Hippocampal formation (tissue), 2 donors: ENCODE results near the gene IGF2.

Experiments
- DNase-seq, 2 donors: peaks; one replicate each; lab custom pipeline; 2025; lab: John Stamatoyannopoulos, UW

IGF2 gene

DNA sequence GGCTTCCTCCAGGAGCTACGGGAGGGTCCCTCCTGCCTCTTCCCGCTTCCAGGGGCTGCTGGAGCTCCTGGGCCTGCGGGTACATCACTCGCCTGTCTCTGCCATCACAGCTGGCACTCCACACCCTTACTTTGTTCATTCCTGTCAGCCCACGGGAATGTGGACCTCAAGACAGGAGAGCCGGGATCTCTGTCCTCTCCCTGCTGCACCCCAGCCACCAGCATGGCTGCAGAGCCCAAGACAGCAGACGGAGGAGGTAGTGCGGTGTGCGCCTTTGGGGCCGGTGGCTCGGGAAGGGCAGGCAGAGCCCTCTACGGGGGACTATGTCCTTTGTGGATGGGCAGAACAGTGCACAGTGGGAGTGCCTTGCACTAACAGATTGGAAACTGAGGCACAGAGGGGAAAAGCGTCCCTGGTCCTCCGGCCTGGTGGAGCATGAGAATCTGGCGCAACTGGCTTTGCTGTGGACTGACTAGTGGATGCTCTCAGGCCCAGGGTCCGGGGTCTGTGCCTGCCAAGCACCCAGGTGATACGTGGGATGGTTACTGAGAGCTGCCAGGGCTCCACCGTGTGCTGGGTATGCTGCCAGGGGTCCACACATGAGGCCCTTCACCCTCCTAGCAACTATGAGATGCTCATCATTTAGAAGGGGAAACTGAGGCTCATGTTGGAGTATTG, 47.3 kb downstream of the IGF2 start:
- DNase-seq, result no peak

DNA sequence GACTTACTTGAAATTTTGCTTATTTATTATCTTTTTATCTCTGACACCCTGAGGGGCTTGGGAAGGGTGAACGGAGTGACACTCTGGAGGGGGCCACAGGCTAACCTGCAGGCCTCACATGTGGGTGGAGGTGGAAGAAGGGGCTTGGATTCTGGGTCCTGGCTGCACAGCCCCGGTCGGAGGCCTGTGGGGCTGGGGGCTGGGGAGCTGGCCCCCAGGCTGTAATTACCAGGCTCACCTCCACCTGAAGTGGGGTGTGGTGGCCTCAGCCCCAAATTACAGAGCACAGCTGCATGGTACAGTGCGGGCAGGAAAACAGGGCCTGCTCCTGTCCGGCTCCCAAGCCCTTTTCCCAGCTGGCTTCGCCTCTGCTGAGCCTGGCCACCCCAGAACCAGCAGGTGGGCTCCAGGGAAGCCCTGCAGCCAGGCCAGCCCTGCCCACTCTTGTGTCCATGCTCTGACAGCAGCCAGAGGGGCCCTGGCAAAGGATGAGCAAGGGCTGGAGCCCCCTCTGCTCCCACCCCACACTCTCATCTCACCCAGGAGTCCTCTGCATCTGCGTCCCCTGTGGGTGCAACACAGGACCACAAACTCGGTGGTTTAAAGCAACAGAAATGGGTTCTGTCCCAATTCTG, 48.0 kb downstream of the IGF2 start:
- no peak for DNase-seq

DNA sequence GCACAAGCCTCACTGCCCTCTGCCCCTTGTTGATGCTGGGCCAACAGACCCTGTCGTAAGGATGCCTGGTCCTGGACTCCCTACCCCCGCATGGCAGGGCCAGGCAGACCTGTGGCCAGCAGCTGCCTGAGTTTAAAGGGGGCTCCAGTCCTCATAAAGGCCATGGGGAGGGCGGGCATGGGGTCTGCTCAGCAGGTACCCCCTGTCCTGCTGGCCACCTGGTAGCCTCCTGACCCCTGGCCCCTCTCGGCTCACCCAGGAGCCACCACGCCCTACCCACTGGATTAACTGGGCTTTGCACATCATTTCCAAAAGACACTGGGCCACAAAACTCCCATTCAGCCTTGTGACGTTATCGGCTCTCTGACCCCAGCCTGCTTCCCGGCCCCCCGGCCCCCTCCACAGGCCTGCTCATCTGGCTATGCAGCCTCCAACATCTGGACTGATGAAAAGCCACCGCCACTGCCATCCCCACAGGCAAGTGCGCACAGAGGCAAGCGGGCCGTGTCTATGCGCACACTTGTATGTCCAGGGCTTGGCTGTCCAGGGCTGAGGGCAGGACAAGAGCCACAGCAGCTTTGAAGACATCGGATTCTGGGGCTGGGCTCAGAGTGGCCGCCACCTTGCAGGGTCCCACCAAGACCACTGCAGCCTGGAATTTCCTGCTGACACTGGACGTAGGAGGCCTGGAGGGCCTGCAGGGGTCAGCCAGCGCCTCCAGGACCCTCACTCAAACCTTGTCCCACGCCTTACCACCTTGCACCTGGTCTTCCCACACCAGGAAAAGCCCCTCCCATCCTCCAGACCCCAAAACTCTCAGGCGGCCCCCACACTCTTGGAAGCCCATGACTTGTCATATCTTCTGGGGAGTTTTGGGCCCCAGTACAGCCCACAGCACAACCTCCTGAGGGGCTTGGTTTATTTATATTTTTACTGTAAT, 48.7 kb downstream of the IGF2 start:
- no peak for DNase-seq

DNA sequence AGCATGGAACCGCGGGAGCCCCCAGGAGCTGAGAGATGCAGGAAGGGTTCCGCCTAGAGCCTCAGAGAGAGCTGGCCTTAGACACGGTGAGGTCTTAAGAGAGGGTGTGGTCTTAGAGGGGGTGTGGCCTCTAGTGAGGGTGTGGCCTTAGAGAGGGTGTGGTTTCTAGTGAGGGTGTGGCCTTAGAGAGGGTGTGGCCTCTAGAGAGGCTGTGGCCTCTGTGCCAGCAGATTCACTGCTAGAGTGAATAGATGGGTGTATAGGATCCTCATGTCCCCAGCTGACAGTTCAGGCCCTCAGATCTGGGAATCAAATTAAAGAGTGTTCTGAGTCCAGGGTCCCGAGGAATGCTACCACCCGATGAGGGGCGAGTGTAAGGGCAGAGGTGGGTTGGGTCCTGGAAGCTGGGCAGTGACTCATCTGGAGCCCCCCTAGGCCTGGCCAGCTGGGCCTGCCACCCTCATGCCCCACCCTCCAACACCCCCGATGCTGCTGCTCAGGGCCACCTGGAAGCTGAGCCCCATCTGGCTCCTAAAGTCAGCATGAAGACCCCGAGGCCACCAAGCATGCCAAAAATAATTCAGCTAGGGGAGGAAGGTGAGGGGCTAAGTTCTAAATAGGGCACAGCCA, 49.5 kb downstream of the IGF2 start:
- DNase-seq, result no peak

DNA sequence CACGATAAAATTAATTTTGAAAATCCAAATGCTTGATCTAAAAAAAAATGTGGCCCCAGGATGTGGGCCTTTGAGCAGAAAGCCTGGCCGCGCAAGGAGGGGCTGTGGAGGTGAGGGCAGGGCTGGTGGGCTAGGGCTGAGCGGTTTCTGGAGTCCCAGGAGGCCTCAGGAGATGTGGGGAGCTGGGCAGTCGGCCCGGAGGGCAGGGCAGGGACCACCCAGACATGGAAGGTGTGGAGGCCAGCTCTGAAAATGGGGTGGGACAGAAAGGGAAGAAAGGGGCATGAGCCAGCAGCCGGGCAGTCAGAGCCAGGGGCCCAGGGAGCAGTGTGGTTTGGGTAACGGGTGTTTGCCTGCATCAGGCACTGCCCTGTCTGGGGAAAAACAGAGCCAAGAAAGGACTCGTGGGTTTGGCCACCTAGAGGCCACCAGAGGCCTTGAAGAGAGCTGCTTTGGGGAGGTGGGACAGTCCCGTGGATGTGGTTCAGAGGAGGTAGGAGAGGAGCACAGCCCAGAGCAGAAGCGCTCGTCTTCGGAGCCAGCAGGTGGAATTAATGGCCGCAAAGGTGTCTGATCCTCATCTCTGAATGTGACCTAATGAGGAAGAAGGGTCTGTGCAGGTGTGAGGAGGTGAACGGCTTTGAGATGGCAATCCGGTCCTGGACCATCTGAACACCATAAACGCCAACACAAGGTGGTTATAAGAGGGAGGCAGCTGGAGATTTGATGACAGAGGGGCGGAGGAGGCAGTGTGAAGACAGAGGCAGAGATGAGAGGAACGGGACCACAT, 50.2 kb downstream of the IGF2 start:
- no peak for DNase-seq

DNA sequence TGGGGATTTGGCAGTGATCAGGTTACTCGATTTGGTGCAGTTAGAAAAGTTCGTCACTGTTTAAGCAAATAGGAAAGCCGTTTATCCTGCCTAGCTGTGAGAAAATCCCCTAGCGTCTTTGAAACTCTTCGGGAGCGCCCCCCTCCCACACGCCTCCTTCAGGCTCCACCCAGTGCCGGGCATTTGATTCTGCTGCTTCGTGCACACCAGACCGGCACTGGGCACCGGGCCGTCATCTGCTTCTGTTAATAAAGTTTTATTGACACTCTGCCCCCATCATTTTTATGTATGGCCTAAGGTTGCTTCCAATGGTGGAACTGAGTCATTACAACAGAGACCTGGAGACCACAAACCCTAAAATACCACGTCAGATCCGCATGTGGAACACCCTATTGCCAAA, 50.9 kb downstream of the IGF2 start:
- DNase-seq, result no peak

DNA sequence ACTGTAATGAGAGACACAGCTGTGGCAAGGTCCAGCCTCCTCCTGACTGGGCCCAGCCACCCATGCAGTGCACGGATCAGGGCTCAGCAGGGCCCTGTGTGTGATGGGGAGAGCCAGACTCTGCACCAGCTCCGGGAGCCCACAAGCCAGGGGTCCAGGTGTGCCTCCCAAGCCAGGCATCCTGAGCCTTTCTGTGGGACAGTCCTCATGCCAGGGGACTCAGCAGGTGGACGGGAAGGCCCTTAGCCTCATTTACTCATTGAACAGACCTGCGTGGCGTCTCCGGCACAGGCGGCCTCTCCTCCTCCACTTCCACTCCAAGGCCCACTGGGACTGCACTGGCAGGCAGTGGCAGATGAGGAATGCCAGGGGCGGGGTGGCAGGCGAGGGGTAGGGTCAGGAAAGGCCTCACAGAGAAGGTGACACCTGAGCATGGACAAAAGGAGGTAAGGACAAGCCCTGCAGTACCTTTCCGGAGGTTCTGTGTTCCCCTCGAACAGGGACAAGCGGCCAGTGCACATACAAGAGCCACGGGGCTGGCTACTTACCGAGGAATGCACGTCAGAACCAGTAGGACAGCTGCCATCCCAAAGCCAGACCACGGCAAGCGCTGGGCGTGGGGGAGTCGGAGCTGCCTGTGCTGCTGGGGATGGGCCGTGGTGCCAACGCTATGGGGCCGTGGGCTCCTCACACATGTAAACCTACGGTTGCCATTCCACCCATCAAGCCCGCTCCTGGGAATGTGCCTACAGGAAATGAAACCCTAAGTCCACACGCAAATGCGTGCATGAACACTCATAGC, 52.7 kb downstream of the IGF2 start:
- no peak for DNase-seq

DNA sequence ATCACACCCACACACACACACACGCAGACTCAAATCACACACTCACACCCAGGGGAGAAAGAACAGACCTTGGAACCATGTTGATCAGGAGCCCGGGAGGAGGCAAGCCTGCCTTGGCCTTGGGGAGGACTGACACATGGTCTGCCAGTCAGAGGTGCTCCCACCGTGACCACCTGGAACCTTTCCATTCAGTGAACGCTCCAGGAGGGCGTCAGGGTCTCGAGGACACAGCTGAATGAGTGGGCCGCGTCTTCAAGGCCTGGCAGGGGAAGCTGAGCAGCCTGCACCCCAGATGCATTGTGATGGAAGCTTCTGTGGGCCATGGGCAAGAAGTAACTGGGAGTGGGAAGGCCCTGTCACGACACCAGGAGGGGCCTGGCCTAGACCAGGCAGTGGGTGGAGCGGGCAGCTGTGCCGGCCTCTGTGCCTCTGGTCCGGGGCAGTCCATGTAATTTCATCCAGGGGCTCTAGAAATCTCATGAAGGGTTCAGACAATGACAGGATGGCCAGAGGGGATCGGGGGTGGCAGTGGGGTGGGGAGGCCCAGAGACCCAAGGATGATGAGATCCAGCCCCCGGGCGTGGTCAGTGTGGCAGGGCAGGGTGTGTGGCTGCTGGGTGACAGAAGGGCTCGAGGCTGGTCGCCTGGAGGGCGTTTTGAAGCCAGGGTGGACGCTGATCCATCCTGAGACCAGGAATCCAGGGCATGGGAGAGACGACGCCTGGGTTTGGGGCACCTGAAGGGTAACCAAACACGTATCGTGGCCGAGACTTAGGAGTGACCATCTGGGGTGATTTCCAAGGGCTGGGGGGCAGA, 53.7 kb downstream of the IGF2 start:
- DNase-seq, result no peak

DNA sequence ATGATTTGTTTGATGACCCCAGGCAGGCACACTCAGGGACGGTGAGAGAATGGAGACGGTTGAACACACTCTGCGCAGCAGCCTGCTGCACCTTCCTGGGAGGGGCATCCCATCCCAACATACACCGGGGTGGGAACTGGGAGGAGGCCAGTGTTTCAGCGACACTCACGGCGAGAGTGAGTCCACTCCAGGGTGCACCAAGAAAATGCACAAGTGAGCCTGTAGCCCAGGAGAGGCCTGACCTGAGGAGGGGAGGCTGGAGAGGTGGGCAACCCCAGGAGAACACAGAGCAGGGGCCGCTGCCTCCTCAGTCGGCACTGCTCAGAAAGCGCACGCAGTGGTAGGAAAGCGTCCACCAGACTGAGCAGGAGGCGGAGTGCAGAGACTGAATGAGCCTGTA, 54.5 kb downstream of the IGF2 start:
- DNase-seq, result no peak
